GM23338 (cell line): ENCODE data around the gene CRYBG3. TPM values are rescaled to one million over a fixed set of nuclear protein-coding genes. Genes with fewer than 3 reads are reported as not detected.

Experiments
- polyA plus RNA-seq: library from polyadenylated mRNA; unstranded; fragments of >200 nt; fragmentation: Nextera tagmentation; extraction: Ambion mirVana; gene quantifications from 2 replicates; pipeline ENCODE4 v1.2.1, GENCODE V29; 2016
- total RNA-seq: library from RNA; depleted of rRNA; stranded (reverse); fragments of >200 nt; shearing (Covaris generic); gene quantifications from 2 replicates; pipeline ENCODE4 v1.2.3, GENCODE V29; 2014; rRNA removed

CRYBG3 gene
- total and polyA plus RNA-seq, 2 experiments from 2014 or later = 2.3 to 8.9 TPM

Other genes starting within 250 kb of the CRYBG3 start
- 9.8 and 13.0 TPM in 2 replicates for gene ARL6, start 57.3 kb upstream of the CRYBG3 start, total RNA-seq
- gene ARL6, start 57.3 kb upstream of the CRYBG3 start, polyA plus RNA-seq = 8.6 and 10.9 TPM in 2 replicates
- 9.0 and 11.0 TPM in 2 replicates for gene RIOX2, start 150.4 kb downstream of the CRYBG3 start, total RNA-seq
- gene RIOX2, start 150.4 kb downstream of the CRYBG3 start, polyA plus RNA-seq = 9.5 and 10.7 TPM in 2 replicates
- not detected in 2 replicates for gene GABRR3, start 213.3 kb downstream of the CRYBG3 start, total RNA-seq
- not detected in 2 replicates for gene GABRR3, start 213.3 kb downstream of the CRYBG3 start, polyA plus RNA-seq